PFSK-1 (cell line): ENCODE measurements around the gene CENPP.

Experiments used
- FOXP2 ChIP-seq: optimal IDR thresholded peaks from 2 replicates; pipeline ENCODE3; 2011; ENCODE audit warnings: borderline replicate concordance, control low read depth, inconsistent platforms; ENCODE audit not compliant: insufficient read depth; ENCODE audit errors: extremely low read length, extremely low read depth
- POLR2AphosphoS5 ChIP-seq: IDR thresholded peaks from 2 replicates; pipeline ENCODE4 v1.6.1; 2012; ENCODE audit warnings: low read depth, mild to moderate bottlenecking, control low read depth, low read length, moderate library complexity
- REST ChIP-seq, 2 experiments: IDR thresholded peaks; 2 replicates each; pipeline versions ENCODE4 v1.6.1 to v1.8.0; 2011 to 2012; ENCODE audit warnings: low read depth in 2 of 2, low read length in 2 of 2, control low read depth in 1 of 2, inconsistent platforms in 1 of 2, mild to moderate bottlenecking in 1 of 2, moderate library complexity in 1 of 2; ENCODE audit not compliant: insufficient read depth in 1 of 2
- SIN3A ChIP-seq: IDR thresholded peaks from 2 replicates; pipeline ENCODE4 v1.6.1; 2012; ENCODE audit warnings: mild to moderate bottlenecking, low read length, moderate library complexity, borderline replicate concordance; ENCODE audit not compliant: insufficient read depth
- TAF1 ChIP-seq: IDR thresholded peaks from 2 replicates; pipeline ENCODE4 v1.6.1; 2012; ENCODE audit warnings: low read length, control low read depth, borderline replicate concordance; ENCODE audit not compliant: insufficient read depth

- no peak for TF ChIP-seq REST (IDR thresholded peaks at IDR 0.05; ENCODE audit: insufficient read depth in 1 of 2, low read depth in 2 of 2, low read length in 2 of 2)
- no peak for TF ChIP-seq POLR2AphosphoS5
- TF ChIP-seq TAF1, result no peak
- no peak for TF ChIP-seq SIN3A
- no peak for TF ChIP-seq FOXP2
Observed at GRCh38 chr9:92298036-92298435, 27.7 kb upstream of the CENPP start.
